ENCODE results near the gene COLEC11.
"Not testable (repeated sequence)": the region's sequence is repeated elsewhere in the genome, so short reads cannot be mapped to it uniquely, and the experiment has no call there.

DNA sequence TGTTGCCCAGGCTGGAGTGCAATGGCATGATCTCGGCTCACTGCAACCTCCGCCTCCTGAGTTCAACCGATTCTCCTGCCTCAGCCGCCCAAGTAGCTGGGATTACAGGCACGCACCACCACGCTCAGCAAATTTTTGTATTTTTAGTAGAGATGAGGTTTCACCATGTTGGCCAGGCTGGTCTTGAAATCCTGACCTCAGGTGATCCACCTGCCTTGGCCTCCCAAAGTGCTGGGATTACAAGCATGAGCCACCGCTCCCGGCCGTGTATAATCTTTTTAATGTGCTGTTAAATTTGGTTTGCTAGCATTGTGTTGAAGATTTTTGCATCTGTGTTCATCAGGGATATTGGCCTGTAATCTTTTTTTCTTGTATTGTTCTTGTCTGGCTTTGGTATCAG, 24.7 kb downstream of the COLEC11 start:
- not testable (repeated sequence) for TF ChIP-seq NKRF (conservative IDR thresholded peaks at IDR 0.05); ASH2L (IDR thresholded peaks at IDR 0.05; ENCODE audit: borderline replicate concordance, low read depth); MTA2 (IDR thresholded peaks at IDR 0.05; ENCODE audit: low read depth); BHLHE40 (IDR thresholded peaks at IDR 0.05; ENCODE audit: borderline replicate concordance in 1 of 2, low read depth in 2 of 2, low read length in 1 of 2); SREBF2 (IDR thresholded peaks at IDR 0.05; ENCODE audit: low read length); POLR2A (IDR thresholded peaks at IDR 0.05; ENCODE audit: low read depth, low read length); SMC3 (IDR thresholded peaks at IDR 0.05; ENCODE audit: borderline replicate concordance, low read length)
- TF ChIP-seq, protein P1, sequence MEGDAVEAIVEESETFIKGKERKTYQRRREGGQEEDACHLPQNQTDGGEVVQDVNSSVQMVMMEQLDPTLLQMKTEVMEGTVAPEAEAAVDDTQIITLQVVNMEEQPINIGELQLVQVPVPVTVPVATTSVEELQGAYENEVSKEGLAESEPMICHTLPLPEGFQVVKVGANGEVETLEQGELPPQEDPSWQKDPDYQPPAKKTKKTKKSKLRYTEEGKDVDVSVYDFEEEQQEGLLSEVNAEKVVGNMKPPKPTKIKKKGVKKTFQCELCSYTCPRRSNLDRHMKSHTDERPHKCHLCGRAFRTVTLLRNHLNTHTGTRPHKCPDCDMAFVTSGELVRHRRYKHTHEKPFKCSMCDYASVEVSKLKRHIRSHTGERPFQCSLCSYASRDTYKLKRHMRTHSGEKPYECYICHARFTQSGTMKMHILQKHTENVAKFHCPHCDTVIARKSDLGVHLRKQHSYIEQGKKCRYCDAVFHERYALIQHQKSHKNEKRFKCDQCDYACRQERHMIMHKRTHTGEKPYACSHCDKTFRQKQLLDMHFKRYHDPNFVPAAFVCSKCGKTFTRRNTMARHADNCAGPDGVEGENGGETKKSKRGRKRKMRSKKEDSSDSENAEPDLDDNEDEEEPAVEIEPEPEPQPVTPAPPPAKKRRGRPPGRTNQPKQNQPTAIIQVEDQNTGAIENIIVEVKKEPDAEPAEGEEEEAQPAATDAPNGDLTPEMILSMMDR (IDR thresholded peaks at IDR 0.05 in 2 of 3, conservative IDR thresholded peaks at IDR 0.05 in 1 of 3; ENCODE audit: control insufficient read depth in 2 of 3, extremely low read depth in 1 of 3, insufficient read depth in 1 of 3, low read depth in 3 of 3, low read length in 3 of 3), result not testable (repeated sequence)
- TF ChIP-seq, protein P2, sequence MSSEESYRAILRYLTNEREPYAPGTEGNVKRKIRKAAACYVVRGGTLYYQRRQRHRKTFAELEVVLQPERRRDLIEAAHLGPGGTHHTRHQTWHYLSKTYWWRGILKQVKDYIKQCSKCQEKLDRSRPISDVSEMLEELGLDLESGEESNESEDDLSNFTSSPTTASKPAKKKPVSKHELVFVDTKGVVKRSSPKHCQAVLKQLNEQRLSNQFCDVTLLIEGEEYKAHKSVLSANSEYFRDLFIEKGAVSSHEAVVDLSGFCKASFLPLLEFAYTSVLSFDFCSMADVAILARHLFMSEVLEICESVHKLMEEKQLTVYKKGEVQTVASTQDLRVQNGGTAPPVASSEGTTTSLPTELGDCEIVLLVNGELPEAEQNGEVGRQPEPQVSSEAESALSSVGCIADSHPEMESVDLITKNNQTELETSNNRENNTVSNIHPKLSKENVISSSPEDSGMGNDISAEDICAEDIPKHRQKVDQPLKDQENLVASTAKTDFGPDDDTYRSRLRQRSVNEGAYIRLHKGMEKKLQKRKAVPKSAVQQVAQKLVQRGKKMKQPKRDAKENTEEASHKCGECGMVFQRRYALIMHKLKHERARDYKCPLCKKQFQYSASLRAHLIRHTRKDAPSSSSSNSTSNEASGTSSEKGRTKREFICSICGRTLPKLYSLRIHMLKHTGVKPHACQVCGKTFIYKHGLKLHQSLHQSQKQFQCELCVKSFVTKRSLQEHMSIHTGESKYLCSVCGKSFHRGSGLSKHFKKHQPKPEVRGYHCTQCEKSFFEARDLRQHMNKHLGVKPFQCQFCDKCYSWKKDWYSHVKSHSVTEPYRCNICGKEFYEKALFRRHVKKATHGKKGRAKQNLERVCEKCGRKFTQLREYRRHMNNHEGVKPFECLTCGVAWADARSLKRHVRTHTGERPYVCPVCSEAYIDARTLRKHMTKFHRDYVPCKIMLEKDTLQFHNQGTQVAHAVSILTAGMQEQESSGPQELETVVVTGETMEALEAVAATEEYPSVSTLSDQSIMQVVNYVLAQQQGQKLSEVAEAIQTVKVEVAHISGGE (CRISPR knock-in tag; IDR thresholded peaks at IDR 0.05), result not testable (repeated sequence)

Measured in GM12878 (cell line).